ENCODE results near the gene AMBRA1.

DNA sequence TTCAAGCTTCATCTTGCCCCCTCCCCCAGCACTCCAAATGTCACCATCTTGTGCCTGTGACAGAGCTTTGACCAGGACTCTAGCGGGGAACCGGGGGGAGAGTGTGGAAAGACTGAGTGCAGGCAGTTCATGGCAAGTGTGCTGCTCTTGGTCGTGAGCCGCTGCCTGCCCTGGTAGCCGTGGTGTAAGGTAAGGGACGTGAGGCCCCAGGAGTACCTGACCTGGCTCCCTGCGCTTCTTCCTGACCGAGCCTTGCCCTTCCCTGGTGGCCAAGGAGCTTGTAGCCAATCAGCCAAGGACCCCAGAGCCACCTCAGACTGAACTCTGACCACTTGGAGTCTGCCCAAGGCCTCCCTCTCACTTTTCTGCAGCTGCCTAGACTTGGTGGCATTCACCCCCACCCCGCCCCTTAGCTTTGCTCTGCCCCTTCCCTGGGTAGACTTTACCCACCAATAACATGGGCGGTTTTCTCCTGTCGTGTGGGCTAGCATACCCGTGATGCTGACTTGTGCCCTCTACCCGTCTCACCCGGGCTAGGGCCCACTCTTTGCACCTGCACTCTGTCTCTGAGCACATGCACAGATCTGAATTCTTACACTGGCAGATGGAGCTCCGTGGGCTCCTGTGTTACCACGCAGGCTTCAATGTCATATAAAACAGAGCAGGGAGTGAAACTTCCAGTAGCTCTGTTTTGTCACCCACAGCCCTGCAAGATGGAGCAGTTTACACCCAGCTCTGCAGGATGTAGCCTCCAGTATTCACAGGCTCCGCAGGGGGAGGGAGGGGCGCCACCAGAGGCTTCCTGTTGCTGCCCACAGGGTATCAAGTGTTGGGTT is 245.0 kb downstream of the AMBRA1 start:
- TF ChIP-seq EP300 (conservative IDR thresholded peaks at IDR 0.05; ENCODE audit: poor library complexity, severe bottlenecking) (no peak), TAF1 (IDR thresholded peaks at IDR 0.05; ENCODE audit: low read depth) (no peak), MXI1 (conservative IDR thresholded peaks at IDR 0.05; ENCODE audit: poor library complexity, severe bottlenecking) (no peak), SMC3 (conservative IDR thresholded peaks at IDR 0.05; ENCODE audit: poor library complexity) (no peak), POLR2AphosphoS5 (IDR thresholded peaks at IDR 0.05) (no peak), RAD21 (conservative IDR thresholded peaks at IDR 0.05) (no peak), EZH2 (IDR thresholded peaks at IDR 0.05; ENCODE audit: borderline replicate concordance, insufficient read depth, low read length, poor library complexity, severe bottlenecking) (no peak)
- TF ChIP-seq, protein P1, sequence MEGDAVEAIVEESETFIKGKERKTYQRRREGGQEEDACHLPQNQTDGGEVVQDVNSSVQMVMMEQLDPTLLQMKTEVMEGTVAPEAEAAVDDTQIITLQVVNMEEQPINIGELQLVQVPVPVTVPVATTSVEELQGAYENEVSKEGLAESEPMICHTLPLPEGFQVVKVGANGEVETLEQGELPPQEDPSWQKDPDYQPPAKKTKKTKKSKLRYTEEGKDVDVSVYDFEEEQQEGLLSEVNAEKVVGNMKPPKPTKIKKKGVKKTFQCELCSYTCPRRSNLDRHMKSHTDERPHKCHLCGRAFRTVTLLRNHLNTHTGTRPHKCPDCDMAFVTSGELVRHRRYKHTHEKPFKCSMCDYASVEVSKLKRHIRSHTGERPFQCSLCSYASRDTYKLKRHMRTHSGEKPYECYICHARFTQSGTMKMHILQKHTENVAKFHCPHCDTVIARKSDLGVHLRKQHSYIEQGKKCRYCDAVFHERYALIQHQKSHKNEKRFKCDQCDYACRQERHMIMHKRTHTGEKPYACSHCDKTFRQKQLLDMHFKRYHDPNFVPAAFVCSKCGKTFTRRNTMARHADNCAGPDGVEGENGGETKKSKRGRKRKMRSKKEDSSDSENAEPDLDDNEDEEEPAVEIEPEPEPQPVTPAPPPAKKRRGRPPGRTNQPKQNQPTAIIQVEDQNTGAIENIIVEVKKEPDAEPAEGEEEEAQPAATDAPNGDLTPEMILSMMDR (IDR thresholded peaks at IDR 0.05; ENCODE audit: poor library complexity, severe bottlenecking), result no peak
- TF ChIP-seq, protein P2, sequence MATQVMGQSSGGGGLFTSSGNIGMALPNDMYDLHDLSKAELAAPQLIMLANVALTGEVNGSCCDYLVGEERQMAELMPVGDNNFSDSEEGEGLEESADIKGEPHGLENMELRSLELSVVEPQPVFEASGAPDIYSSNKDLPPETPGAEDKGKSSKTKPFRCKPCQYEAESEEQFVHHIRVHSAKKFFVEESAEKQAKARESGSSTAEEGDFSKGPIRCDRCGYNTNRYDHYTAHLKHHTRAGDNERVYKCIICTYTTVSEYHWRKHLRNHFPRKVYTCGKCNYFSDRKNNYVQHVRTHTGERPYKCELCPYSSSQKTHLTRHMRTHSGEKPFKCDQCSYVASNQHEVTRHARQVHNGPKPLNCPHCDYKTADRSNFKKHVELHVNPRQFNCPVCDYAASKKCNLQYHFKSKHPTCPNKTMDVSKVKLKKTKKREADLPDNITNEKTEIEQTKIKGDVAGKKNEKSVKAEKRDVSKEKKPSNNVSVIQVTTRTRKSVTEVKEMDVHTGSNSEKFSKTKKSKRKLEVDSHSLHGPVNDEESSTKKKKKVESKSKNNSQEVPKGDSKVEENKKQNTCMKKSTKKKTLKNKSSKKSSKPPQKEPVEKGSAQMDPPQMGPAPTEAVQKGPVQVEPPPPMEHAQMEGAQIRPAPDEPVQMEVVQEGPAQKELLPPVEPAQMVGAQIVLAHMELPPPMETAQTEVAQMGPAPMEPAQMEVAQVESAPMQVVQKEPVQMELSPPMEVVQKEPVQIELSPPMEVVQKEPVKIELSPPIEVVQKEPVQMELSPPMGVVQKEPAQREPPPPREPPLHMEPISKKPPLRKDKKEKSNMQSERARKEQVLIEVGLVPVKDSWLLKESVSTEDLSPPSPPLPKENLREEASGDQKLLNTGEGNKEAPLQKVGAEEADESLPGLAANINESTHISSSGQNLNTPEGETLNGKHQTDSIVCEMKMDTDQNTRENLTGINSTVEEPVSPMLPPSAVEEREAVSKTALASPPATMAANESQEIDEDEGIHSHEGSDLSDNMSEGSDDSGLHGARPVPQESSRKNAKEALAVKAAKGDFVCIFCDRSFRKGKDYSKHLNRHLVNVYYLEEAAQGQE (IDR thresholded peaks at IDR 0.05; ENCODE audit: borderline replicate concordance), result no peak

Measured in neural cell (in vitro differentiated cells).